DMS114 treated with DMSO at 0.1 percent for 48 hours (cell line): ENCODE measurements around the gene LRRC38.

Experiments
- DNase-seq: peaks from one replicate; lab custom pipeline; 2025; ENCODE audit not compliant: unreplicated experiment; lab: John Stamatoyannopoulos, UW

The LRRC38 gene

DNA sequence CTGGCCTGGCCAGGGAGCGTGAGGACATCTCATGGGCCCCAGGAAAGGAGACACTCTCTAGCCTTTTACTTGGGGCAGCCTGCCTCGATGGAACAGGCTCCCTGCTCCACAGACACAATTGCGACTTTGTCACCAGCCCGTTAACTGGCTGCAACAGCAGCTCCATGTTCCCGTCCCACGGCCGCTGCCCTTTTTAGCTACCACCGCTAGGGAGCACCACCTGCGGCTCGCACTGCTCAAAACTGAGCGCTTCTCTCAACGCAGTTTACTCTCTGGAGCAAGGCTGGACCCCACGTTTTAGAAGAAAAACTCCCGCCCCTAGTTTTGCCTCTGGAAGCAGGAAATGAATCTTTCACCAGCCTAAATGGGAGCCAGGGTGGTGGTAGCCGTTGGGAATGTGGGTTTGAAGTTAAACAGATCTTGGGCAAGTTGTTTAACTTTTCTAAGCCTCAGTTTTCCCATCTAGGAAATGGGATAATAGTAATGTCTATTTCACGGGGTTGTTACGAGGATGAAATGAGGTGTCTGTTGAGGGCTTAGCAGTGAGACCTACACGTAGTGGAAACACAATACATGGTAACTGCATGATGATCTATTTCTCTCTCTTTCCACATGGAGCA, 3.5 kb upstream of the LRRC38 start:
- no peak for DNase-seq

DNA sequence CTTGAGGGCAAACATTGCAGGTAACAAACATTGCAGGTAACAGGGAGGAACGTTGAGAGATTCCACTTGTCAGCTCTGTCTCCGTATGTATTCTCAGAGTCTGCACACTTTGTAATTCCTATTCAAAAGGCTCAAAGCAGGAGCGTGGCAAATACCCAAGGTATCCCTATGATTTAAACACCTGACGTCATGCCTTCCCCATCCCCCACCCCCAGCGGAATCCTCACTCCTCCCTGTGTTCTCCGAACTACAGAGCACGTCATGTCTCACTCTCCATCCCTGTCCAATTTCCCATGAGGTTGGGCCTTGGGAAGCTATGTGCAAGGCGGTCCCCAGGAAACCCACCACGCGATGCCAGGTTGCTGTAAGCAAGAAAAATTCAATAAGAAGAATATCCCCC, 2.8 kb upstream of the LRRC38 start:
- no peak for DNase-seq

DNA sequence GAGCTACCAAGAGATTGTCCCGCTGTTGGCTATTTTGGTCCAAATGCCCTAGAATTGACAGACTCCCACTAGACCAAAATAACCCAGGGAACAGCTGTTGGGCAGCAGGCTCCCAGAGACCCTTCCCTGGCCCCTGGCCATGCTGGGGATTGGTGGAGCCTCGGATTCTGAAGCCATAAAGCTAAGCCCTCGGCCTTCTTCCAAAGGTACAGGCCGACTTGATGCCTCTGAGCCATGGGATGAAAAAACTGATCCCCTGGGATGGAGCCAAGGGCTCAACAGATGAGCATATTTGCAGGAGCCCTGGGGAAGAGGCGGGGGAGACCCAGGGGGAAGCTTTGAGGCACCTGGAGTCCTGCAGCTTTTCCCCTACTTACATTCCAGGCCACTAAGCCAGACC, 1.0 kb upstream of the LRRC38 start:
- no peak for DNase-seq

DNA sequence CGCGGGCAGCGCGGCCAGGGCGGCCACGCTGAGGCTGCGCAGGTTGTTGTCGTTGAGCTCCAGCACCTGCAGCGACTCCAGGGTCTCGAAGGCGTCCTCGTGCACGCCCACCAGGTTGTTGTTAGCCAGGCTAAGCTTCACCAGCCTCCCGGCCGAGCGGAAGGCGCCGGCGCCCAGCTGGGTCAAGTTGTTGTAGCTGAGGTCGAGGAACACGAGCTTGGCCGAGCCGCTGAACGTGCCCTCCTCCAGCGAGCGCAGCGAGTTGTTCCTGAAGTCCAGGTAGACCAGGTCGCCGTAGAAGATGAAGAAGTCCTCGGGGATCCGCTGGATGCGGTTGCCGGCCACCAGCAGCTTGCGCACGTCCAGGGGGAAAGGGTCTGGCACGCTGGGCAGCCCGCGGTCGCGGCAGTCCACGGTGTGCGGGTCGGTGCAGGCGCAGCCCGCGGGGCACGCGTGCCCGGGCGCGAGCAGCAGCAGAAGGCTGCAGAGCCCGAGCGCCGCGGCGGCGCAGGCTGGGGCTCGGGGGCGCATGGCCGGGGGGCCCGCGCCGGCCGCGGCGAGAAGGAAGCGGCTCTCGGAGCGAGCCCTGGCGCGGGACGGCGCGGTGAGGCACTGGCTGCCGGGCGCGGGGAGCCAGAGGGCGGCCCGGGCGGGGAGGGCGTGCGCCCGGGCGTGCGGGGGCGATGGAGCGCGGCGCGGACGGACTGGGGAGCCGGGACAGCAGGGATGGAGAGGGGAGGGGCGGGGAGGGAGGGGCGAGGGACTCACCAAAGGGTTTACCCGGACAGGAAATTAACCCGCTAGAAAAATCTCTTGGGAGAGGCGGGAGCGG, 524 bp downstream of the LRRC38 start:
- no peak for DNase-seq

DNA sequence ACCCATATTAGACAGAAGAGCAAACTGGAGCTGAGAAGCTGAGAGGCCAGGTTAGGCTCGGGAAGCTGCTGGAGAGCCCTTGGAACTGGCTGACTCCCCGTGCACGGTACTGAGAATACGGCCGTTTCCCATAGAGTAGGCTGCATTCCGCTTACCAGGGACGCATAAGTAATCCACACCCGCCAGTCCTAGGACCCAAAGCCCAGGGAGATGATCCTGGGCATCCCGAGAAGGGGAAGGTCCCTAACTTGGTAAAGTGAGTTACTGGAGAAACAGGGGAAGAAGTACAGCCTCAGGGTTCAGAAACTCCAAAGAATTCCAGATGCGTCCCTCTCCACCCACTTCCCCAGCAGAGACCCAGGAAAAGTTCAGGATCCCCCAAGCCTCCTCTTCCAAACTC, 1.3 kb downstream of the LRRC38 start:
- DNase-seq, result no peak

DNA sequence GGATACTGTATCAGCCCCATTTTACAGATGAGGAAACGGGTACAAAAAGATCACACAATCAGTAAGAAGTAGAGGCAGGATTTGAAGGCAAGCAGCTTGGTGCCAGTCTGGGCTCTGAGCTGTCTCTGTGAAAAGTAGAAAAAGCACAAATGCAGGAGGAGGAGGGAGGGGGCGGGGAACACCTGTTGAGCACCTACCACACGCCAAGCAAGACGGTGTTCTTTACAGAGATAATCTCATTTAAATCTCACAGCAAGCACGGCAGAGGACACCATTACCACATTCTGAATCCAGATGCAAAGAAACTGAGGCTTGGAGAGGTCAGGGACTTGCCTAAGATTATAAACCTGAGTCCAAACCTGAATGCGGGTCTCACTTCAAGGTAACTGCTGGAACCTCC, 3.3 kb downstream of the LRRC38 start:
- no peak for DNase-seq

DNA sequence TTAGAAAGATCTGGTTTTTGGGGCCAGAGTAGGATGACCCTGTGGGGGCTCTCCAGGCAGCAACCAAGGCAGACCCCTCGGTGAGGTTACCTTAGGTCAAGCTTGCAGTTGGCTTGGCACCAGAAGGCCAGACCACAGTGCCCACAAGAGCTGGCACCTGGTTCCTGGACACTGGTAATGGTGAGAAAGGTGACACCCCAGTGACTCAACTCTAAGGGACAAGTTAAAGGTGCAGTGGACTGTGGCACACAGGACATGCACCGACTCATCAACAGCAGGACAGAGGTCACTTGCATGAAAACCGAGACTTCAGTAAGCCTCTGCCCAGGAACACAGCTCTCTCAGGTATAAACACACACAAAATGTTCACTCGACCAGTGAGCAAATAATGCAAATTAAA, 6.7 kb downstream of the LRRC38 start:
- no peak for DNase-seq

DNA sequence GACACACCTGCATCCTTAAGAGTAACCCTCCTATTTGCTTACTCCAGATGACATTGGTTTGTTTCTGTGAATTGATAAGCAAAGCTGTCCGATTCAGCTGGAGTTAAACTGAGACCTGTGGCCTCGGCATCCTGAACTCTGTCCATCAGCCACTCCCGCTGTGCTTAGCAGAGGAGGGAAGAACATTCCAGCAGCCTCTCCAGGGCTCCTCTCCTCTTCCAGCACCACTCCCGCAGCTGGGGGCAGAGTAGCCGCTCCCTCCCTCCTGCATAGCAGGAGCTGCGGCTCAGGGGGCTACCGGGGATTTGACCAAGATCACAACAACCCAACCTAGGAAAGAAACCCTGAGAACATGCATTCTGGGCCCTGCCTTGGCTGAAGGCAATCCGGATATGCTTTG, 8.8 kb downstream of the LRRC38 start:
- no peak for DNase-seq

DNA sequence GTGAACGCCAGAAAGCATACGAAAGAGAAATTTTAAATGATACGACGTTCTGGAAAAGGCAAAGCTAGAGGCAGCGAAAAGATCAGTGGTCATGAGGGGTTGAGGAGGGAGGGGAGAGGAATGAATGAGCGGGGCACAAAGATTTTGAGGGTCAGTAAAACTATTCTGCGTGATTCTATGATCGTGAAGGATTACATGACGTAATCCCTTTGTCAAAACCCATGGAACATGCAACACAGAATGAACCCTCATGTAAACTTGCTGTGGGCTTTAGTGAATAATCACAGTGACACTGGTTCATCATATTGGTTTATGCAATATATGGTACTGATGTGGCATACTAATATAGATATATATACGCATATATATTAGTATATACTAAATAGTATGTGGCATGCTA, 13.0 kb downstream of the LRRC38 start:
- no peak for DNase-seq

DNA sequence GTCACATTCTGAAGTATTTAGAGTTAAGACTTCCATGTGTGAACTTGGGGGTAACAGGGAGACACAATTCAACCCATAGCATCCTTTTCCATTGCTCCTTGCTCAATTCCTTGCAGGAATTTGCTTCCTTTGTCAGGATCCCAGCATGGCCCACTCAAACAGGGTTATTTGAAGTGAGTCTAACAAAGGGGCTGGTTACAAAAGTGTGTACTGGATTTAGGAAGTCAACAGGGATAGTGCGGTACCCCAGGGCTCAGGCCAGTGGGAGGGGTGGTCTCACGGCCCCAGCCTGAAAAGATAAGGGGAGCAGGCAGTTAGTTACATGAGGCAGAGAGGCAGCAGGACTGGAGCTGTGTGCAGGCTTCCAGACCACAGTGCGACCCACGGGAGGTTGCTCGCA, 14.4 kb downstream of the LRRC38 start:
- no peak for DNase-seq

DNA sequence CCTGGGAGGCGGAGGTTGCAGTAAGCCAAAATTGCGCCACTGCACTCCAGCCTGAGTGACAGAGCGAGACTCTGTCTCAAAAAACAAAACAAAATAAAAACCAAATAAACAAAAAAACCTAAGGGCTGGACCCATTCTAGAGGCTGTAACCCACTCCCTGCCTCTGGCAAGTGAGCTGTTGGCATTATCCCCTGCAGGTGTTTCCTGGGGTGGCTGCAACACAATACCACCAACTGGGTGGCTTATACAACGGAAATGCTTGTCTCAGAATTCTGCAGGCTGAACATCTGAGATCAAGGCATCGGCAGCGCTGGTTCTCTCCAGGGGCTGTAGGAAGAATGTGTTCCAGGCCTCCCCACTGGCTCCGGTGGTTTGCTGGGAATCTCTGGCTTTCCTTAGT, 15.2 kb downstream of the LRRC38 start:
- DNase-seq, result no peak

DNA sequence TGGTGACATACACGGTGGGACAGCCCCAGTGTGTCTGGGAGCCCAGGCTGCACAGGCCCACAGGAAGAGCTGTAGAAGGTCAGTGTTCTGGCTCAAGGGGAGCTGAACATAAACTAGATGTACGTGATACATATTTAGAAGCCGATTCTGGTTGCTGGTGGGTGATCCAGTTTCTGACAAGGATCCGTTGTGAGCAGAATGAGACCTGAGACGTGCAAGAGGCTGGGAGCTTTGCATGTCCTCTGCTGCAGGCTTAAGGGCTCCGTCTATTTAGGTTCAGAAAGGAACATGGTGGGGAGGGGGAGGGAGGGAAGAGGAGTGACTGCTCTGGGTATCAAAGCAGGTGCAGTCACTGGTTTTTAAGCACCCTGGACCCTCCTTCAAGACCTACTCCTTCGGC, 18.6 kb downstream of the LRRC38 start:
- no peak for DNase-seq

DNA sequence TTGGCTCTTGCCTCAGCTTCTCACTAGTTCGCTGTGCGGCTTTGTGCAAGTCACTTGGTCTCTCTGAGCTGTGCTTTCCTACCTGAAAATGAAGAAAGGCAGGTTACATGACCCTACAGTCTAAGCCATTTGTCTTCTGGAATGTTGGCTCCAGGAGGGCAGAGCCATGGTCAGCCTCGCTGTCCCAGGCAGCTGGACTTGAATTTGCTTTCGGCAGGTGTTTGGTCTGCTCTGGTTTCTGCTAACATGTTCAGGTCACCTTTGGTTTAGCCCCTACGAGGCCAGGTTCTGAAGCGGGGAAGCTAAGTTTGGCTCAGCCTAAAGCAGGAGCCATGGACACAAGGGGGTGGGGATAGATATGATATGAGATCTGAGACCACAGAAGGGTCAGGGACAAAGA, 19.1 kb downstream of the LRRC38 start:
- DNase-seq, result no peak

DNA sequence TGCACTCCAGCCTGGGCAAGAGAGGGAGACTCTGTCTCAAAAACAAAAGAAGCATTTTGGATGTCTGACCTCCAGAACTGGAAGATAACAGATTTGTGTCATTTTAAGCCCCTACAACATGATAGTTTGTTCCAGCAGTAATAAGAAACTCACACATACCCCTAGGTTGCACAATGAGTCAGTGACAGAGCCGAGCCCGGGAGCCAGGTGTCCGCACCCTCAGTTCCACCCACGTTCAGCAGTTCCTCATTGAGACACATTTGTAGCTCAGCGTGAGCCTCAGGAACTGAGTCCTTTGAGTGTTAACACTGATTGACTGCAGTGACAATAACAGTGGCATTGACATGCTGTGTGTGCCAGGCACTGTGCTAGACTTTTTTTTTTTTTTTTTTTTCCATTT, 19.8 kb downstream of the LRRC38 start:
- no peak for DNase-seq

DNA sequence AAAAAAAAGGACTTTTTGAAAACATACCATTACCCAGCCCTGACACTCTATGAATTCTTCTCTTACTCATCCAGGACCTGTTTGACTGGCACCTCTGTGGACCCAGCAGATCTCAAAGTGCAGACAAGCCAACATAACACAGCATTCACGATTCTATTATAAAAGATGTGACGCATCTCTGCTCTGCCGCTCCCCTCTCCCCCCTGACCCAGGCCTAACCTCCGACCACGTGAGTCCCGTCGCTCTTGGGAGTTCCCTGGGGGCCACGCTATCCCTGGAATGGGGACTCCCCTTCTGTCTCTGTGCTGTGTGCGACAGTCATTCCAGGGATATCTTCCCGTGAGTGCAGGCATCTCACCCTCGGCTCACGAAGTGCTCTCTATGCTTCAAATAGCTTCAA, 21.1 kb downstream of the LRRC38 start:
- no peak for DNase-seq

DNA sequence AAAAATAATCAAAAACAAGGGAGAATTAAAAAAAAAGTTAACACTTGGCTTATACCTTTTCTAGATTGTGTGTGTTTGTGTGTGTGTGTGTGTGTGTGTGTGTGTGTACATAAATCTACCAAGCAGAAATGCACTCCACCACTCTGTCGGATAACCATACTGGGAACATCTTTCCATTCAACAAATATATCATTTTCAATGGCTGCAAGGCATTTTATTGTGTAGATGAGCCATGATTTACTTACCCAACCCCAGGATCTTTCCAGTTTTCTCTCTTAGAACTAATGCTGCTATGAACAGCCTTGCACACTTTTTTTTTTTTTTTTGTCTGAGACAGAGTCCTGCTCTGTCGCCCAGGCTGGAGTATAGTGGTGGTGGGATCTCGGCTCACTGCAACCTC, 25.8 kb downstream of the LRRC38 start:
- DNase-seq, result no peak

DNA sequence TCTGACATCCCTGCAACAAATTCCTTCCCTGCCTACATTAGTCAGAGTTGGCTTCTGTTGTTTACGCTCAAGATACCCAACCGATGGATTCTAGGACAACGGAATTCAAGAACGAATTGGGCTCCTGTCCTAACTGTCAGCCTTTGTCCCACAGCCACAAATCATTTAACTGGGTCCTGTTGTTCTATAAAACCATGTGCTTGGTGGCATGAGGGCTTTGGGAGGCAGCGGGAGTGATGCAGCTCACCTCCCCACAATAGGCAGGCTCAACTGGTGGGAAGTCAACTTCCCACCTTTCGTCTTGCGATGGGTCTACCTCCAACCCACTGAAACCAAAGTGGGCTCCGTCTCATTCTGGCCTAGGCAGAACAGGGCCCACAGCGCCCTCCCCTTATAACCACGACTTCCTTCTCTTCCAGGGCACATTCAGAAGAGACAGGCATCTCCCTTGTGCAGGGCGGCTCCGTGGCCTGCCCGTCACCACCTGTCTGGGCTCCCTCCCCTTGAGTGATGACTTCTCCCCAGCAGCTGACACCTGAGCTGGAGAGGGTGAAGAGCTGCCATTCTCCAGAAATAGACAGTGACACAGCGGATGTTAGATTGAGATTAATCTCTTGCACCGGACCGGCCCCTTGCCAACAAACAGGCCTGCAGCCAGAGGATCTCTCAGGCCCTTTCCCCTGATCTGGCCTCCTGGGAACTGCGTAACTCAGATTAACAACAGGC, 26.5 kb downstream of the LRRC38 start:
- DNase-seq, result no peak

DNA sequence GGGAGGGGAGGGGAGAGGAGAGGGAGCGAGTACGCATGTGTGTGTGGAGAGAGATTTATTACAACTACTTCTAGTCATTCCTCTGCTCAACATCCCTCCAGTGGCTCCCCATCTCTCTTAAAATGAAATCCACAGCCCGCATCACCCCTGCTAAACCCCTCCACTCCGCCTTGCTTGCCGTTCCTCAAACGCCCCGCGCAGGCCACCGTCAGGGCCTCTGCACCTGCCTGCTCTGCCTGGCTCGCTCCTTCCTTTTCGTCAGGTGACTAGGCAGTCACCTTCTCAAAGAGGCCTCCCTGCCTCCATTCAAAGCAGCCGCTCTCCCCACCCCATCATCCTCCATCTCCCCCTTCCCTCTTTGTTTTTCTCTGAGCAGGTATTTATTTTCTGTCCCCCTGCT, 29.9 kb downstream of the LRRC38 start:
- no peak for DNase-seq

DNA sequence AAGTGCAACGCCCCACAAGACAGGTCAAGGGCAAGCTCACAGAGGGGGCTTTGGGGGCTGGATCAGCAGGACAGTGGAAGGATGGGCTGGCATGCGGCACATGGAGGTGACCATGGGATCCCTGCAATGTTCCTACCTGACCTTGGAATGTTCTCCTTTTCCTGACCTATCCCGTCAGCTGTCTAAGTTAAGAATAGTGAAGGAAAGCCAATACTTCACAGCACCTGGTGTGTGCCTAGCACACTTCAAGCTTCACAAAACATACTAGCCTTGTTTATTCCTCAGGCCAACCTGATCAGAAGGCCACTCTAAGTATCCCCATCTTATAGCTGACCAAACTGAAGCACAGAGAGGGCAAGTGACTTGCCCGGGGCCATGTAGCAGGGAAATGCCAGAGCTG, 31.2 kb downstream of the LRRC38 start:
- no peak for DNase-seq

DNA sequence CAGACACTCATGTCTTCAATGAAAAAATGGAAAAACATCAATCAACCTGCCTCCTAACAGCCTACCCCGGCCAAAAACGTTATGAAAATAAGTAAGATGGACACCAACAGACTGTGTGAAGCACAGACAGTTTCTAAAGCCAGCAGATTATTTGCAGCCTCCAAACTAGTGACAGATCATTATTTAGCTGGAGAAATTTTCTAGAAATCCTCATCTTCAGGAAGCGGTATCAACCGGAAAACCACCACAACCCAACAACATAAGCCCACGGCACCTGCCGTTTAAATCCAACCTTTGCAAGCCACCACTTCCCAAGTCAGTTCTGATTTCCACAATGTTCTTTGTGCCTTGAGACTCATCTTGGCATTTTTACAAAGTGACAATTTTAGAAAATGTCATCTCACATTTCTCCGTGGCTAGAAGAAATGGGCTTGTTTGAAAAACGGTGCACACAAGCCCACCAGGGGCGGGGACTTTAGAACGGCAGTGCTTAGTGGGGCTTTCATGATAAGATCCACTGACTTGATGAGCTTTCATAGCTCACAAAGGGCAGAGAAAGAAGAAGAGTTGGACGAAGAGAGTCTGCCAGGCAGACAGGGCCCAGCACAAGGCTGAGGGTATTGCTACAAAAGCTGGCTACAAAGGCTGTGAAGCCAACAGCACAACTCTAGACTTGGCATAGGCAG, 34.5 kb downstream of the LRRC38 start:
- DNase-seq, result no peak

DNA sequence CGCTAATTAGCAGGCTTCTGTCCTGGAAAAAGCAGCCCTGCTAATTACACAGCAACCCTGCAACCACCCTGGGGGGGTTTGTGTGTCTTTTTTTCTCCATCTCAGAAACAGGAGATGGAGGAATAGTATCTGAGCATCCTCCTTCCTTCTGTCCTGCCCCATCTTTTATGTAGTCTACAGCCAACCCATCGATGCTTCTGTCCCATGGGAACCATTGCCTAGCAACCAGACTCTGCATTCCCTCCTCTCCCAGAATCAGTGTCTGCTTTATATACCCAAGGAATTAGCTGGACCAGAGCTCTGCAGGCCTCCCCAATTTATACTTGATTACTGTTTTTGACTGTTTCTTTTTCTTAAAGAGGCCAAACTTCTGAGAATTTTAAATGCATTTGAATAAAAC, 35.1 kb downstream of the LRRC38 start:
- no peak for DNase-seq

DNA sequence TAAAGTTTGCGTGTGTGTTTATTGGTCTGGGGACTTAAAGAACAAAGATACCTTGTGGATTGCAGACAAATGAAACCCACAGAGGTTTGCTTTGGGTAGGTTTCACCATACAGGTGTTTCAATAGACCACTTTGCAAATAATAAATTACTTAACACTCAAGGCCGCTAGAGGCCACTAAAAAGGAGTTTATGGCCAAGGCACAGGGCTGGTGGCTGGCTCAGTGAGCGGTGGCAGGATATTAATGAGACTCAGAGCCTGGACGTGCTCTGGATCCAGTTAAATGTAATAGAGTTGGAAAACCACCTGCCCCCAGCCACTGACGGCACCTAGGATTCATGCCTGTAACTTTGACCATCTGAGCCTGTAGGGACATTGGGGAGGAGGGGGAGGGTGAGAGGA, 44.5 kb downstream of the LRRC38 start:
- DNase-seq, result no peak
